GM12801 (cell line): ENCODE measurements around the gene TMEM117.

Source experiments
- TF ChIP-seq, protein P1 (sequence below): IDR thresholded peaks from one replicate; pipeline ENCODE4 v1.5.1; 2011; ENCODE audit warnings: control low read depth; ENCODE audit not compliant: insufficient read length; ENCODE audit errors: extremely low read depth

TMEM117 gene

DNA sequence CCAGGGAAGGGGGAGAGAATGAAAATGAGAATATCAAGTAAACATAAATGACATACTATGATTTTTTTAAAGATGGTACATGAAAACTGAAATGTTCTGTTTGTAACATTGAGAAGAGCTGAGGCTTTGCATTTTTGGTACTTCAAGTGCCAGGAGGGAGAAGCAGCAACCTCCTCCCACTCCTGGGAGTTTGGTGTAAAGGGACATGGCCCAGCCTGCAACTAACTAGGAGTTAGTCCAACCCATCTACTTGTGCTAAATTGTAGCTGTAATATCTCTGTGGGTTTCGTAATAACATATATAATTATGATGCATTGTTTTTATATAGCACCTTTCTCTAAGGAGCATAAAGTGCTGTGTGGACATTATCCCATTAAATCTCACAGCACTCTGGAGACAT is 522.8 kb downstream of the TMEM117 start:
- TF ChIP-seq, protein P1, sequence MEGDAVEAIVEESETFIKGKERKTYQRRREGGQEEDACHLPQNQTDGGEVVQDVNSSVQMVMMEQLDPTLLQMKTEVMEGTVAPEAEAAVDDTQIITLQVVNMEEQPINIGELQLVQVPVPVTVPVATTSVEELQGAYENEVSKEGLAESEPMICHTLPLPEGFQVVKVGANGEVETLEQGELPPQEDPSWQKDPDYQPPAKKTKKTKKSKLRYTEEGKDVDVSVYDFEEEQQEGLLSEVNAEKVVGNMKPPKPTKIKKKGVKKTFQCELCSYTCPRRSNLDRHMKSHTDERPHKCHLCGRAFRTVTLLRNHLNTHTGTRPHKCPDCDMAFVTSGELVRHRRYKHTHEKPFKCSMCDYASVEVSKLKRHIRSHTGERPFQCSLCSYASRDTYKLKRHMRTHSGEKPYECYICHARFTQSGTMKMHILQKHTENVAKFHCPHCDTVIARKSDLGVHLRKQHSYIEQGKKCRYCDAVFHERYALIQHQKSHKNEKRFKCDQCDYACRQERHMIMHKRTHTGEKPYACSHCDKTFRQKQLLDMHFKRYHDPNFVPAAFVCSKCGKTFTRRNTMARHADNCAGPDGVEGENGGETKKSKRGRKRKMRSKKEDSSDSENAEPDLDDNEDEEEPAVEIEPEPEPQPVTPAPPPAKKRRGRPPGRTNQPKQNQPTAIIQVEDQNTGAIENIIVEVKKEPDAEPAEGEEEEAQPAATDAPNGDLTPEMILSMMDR: no peak

DNA sequence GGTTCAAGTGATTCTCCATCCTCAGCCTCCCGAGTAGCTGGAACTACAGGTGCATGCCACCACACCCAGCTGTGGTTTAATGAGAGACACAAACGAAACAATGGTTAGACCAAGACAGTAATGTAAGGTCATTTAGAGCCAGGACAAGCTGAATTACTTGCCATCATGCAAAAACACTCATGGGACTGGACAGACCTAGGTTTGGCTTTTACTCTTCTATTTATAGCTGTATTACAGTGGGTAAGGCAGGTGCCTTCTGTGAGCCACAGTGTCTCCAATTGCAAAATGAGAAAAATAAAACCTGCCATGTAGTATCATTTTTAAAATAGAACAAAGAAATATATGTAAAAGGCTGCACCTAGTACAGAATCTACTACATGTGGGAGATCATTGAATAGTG is 527.1 kb downstream of the TMEM117 start:
- TF ChIP-seq, protein P1: no peak

DNA sequence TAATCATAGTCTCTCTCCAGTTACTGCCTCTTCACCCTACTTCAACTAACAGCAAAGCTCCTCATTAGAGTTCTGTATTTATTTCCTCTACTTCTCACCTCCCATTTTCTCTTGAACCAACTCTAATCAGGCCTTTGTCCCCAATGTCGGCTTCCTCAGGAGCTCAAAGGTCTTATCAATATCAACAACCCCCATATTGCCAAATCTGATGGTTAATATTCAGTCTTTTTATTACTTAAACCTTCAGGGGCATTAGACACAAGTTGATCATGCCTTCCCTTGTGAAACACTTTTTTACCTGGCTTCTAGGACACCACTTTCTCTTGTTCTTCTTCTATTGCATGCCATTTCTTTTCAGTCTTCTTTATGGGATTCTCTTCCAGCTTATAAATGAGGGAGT is 531.3 kb downstream of the TMEM117 start:
- TF ChIP-seq, protein P1: no peak

DNA sequence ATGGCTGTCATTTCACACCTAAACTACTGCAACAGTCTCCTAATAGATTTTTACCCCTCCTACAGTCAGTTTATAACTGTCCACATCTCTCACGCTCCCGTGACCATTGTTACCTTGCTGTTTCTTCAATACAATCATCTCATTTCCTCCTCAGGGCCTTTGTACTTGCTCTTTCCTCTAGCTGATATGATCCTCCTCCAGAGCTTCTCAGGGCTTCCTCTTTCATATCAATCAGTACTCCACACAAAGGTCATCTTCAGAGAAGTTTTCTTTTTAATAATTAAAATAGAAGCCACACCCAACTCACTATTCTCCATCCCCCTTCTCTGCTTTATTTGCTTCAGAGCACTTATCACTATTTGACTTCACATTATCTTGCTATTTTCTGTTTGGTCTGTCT is 532.0 kb downstream of the TMEM117 start:
- TF ChIP-seq, protein P1: no peak

DNA sequence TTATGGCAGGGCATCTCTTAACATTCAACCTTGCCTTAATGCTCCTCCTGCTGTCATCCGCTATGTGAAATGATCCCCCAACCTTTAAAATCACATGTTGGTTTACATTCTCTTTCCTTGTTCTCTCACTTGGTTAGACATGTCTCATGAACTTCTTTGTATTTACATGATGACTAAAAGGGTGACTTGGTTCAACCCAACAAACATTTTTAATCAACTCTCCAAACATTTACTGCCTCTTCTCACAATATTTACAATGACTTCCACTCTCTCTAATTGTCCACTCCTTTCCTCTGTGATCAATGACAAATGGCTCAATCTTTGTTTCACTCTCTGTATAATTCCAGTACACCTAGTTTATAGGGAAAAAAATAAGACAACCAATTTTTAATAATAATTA is 534.1 kb downstream of the TMEM117 start:
- TF ChIP-seq, protein P1: no peak

DNA sequence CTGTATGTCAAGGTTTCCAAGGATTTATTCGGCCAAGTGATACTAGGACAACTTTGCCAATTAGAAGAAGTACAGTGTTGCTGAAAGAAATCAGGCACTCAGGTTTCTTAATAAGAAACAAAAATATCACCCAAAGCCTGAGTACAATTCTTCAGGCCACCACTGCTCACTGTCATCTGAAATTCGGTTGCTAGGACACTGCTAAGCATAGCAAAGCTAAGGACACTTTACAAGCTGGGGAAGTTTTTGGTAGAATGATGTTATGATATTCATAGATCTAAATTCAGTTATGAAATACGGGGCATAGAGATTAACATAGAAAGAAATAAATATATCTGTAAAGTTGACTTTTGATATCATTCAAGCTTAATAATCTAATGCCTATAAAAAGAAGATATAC is 535.1 kb downstream of the TMEM117 start:
- TF ChIP-seq, protein P1: no peak

DNA sequence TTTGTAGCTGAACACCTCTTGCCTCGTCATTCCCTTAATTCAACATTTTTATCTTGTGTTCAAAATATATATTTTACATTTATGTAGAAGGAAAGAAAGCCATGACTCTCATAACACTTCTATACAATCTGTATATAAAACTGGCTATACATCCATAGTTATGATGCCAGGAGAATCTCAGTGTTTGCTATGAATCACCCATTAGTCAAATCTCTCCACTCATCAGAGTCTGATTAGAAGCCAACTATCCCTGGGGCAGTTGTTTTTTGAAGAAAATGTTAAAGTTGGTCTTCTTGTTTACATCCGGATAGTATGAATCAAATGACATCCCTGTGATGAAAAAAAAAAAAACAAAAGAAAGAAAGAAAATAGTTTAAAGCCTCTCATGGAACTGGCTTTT is 536.4 kb downstream of the TMEM117 start:
- TF ChIP-seq, protein P1: no peak

DNA sequence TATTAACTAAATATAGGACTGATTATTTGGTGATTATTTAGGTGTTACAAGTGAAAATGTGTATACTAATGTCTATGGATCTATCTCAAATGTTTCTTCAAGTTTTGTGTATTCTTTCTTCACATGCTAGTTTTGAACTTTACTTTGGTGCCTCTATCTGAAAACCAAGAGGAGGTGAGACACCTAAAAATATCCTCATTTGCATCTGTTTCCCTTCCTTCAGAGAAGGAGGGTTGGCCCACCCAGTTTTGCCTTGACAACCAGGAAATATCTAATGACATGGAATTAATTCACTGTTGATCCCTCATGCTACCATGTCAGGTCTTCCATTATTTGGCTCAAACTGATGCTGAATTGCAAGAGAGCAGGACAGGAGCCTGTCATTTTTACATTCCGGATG is 539.8 kb downstream of the TMEM117 start:
- TF ChIP-seq, protein P1: no peak
